Measurements from ENCODE around the gene CST7. TPM values are rescaled to one million over a fixed set of nuclear protein-coding genes. Genes with fewer than 3 reads are reported as not detected.

CST7 gene
- total RNA-seq, 4 donors from 2014 or later, result 2.5 to 6.1 (median 4.1) TPM

DNA sequence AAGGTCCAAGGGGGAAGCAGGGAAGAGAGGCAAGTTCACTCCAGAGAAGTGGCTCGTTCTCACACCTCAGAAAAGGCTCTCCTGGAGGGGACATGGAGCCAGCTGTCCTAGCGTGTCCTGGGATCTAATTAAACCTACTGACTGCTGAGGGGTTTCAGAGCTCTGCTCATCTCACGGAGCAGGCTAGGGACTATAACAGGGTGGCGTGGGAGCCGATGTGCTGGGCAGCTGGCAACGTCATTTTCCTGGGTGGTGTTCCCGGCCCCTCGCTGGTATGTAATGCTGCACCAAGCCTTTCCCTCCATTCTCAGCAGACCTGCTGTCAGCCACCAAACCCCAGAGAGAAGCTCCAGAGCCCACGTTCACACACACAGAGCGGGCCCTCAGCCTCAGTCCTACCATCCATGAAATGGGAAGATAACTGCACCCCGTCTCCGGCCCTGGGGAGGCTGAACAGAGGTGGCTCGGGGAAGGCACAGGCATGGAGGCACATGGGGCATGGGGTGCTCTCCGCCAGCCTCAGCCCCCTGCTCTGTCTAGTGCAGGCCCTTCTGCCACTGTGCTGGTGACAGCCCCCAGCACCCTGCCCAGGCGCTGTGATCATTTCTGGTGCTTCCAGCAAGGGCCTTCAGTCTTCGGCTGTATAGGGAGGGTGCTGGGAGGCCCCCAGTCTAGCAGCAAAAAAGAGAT lies 1.9 kb downstream of the CST7 start:
- peaks cover 0 to 3% (median 0%) of the 10 kb centered on the region in 3 donors for H3K9me3 ChIP-seq
- peaks cover 0 to 5% (median 0%) of the 10 kb centered on the region in 4 donors for H3K27me3 ChIP-seq
- intact Hi-C loops (cut with DNase I), result no loop called here
- no peak overlapping the region for H3K4me3 ChIP-seq
- peak overlapping the region in 2 of 4 donors; percentile 16 to 68 for H3K27ac ChIP-seq
- WGBS, 2 donors, result 88 to 98% methylated on average over 4 to 7 of the region's 16 CpGs
- peaks cover 0 to 5% (median 0%) of the 10 kb centered on the region in 3 donors for H3K36me3 ChIP-seq
- TF ChIP-seq, protein P1, sequence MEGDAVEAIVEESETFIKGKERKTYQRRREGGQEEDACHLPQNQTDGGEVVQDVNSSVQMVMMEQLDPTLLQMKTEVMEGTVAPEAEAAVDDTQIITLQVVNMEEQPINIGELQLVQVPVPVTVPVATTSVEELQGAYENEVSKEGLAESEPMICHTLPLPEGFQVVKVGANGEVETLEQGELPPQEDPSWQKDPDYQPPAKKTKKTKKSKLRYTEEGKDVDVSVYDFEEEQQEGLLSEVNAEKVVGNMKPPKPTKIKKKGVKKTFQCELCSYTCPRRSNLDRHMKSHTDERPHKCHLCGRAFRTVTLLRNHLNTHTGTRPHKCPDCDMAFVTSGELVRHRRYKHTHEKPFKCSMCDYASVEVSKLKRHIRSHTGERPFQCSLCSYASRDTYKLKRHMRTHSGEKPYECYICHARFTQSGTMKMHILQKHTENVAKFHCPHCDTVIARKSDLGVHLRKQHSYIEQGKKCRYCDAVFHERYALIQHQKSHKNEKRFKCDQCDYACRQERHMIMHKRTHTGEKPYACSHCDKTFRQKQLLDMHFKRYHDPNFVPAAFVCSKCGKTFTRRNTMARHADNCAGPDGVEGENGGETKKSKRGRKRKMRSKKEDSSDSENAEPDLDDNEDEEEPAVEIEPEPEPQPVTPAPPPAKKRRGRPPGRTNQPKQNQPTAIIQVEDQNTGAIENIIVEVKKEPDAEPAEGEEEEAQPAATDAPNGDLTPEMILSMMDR (IDR thresholded peaks at IDR 0.05), result no peak
- no peak for DNase-seq
- peaks cover 0 to 8% (median 0%) of the 10 kb centered on the region in 3 donors for H3K4me1 ChIP-seq

DNA sequence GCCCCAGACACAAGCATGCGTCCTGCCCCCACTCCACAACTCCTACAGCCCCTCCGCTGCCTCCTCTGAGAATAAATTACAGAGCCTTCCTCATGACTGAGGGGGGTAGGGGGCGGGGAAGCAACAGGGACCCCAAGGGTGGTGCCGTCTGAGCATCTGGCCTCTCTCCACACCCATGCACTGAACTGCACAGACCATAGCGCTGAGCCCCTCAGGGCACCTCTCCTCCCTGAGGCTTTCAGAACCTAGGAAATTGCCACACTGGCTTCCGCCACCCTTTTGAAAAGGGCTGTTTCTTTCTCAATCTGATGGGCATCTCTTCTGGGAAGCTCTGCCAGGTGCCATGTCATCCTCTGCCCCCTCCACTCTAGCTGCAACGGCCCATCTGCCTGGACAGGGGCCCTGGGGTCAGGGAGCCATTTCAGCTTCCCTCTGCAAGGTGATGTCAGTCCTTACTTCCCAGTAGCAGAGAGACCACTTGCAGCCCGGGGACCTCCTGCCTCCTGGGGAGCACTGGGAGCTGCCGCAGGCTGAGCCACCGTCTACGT lies 2.5 kb downstream of the CST7 start:
- whole genome bisulfite sequencing, 2 donors, result 41 to 50% methylated on average over 5 of the region's 11 CpGs
- H3K4me1 ChIP-seq, result peaks cover 0 to 8% (median 0%) of the 10 kb centered on the region in 3 donors
- H3K4me3 ChIP-seq, result no peak overlapping the region
- peaks cover 0 to 11% (median 0%) of the 10 kb centered on the region in 3 donors for H3K36me3 ChIP-seq
- peaks cover 0 to 5% (median 0%) of the 10 kb centered on the region in 4 donors for H3K27me3 ChIP-seq
- DNase-seq, result no peak
- H3K9me3 ChIP-seq, result no peaks in the 10 kb centered on the region
- no peak for TF ChIP-seq POLR2A (IDR thresholded peaks at IDR 0.05)
- TF ChIP-seq, protein P1 (IDR thresholded peaks at IDR 0.05), result no peak
- no peak overlapping the region for H3K27ac ChIP-seq
- intact Hi-C loops (cut with DNase I), result no loop called here

DNA sequence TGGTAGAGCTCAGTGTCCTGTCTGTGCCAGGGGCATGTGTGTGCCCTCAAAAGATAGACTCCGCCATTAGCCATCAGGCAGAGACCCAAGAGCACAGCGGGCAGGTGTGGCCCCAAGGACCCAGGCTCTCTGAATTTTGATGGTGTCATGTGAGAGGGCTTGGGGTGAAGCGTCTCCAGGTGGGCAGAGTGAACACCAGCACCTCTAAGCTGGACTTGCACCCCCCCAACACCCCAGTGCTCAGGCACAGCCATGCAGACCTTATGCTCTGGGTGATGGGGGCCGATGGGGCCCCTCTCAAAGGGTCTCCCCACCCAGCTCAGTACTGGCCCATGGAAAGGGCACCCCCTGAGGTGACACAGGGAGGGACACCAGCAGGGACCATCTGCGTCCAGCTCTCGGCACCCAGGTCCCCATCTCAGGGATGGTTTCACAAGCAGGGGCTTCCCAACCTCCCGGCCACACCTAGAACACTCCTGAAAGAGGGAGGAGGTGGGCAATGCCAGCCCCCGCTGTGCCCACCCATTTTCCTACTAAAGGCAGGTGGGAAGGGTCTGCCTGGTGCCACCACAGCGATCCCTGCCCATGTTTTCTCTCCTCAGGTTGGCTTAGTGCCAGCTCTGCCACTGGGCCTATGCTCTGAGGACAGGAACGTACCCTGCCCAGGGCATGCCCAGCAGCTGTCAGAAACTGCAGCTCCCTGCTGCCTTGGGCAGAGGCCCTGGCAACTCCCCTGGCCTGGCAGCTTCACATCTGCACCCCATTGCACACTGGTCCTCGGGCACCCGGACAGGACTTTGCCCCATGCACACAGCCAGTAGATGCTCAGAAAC lies 3.5 kb downstream of the CST7 start:
- Histone ChIP-seq H3K36me3 (peaks cover 0 to 19% (median 0%) of the 10 kb centered on the region in 3 donors), H3K27ac (no peak overlapping the region), H3K4me1 (peaks cover 0 to 8% (median 0%) of the 10 kb centered on the region in 3 donors), H3K4me3 (no peak overlapping the region), H3K9me3 (no peaks in the 10 kb centered on the region), H3K27me3 (peaks cover 0 to 5% (median 0%) of the 10 kb centered on the region in 4 donors)
- WGBS, 2 donors, result 79 to 86% methylated on average over 3 to 4 of the region's 12 CpGs
- no peak for DNase-seq
- intact Hi-C loops (cut with DNase I), result no loop called here
- TF ChIP-seq, protein P1 (IDR thresholded peaks at IDR 0.05), result no peak
- TF ChIP-seq POLR2A (IDR thresholded peaks at IDR 0.05), result no peak

DNA sequence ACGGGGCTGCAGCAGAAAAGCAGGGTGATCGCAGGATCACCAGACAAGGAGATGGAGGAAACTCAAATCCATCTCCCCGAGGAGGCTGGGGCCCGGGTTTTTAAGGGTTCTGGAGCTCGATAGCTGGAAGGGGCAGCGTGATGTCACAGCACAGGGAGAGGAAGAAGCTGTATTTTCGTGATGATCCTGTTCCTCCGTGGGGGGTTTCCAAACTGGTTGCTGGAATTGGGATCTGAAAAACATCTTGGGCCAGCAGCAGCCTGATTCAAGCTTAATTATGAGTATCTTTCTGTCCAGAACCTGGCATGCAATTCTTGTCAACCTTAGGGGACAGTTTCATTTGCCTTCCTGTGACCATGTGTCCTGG lies 4.1 kb downstream of the CST7 start:
- Histone ChIP-seq H3K4me1 (peaks cover 0 to 8% (median 0%) of the 10 kb centered on the region in 3 donors), H3K9me3 (no peaks in the 10 kb centered on the region), H3K4me3 (no peak overlapping the region), H3K27ac (no peak overlapping the region), H3K27me3 (peaks cover 0 to 5% (median 0%) of the 10 kb centered on the region in 4 donors), H3K36me3 (peaks cover 0 to 25% (median 0%) of the 10 kb centered on the region in 3 donors)
- intact Hi-C loops (cut with DNase I), result no loop called here
- TF ChIP-seq, protein P1 (IDR thresholded peaks at IDR 0.05), result no peak
- TF ChIP-seq POLR2A (IDR thresholded peaks at IDR 0.05), result no peak
- 65 to 79% methylated on average over 2 to 6 of the region's 8 CpGs for WGBS, 2 donors
- no peak for DNase-seq

All from esophagus squamous epithelium (tissue), 5 donors.